GM19324 (cell line): ENCODE data around the gene BANP.
"Not testable (repeated sequence)": the region's sequence is repeated elsewhere in the genome, so short reads cannot be mapped to it uniquely, and the experiment has no call there.

Source experiments
- ATAC-seq: cut with Tn5 transposase; IDR thresholded peaks from one replicate; pipeline ENCODE4 v1.9.1; 2021; ENCODE audit warnings: mild to moderate bottlenecking, moderate library complexity; ENCODE audit not compliant: unreplicated experiment, low FRiP score

Gene BANP

DNA sequence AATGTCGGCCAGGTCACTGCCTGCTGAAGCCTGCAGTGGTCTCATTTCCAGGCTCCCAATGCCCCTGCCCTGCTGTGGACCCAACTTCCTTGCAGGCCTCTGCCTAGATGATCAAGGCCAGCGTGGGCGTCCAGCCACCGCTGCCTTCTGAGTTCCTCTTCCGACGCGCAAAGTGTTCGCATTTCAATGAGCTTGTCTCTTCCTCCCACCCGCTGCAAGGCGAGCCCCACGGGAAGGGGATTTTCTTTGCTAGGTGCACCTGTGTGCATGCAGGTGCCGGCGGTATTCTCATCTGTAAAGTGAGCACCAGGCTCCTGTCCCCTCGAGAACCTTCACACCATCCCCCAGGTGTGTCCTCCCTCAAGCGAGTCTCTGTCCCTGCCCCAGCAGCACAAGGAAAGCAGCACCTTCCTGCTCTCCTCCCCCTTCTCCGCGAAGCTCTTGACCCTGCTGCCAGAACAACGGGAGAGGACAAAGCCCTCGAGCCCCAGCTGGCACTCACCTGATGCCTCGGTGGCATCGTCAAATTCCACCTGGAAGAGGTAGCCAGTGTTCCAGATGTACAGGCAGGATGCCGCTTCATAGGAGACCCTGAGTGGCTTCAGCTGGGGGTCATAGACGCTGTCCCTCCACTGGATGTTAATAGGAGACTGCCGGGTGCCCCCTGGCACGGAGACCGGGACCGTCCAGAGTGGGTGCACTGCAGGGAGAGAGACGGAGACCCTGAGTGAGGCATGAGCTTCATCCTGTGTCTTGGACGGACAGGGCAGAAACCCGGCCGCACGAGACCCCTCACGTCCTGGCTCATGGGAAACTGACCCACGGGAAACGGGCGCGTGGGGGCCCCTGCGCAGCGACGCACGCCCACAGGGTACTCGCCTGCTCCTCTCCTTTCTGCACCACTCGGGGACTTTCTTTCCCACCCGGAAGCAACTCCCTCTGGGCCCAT, 24.7 kb upstream of the BANP start:
- no peak for ATAC-seq

DNA sequence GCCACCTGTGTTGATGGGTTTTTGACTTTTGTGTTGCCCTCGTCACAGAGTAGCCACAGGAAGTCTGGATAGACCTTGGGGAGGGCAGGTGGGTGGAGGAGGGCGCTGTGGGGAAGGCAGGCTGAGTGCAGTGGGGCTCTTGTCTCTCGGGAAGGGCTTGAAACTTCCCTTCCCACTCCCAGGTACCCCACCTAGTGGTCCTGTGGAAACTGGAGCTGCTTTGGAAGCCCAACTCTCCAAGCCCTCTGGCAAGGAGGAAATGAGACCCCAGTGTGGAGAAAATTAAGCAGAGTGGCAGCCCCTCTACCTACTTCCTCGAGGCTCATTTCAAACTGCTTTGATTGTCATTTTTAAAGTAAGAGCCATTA, 24.1 kb upstream of the BANP start:
- no peak for ATAC-seq

DNA sequence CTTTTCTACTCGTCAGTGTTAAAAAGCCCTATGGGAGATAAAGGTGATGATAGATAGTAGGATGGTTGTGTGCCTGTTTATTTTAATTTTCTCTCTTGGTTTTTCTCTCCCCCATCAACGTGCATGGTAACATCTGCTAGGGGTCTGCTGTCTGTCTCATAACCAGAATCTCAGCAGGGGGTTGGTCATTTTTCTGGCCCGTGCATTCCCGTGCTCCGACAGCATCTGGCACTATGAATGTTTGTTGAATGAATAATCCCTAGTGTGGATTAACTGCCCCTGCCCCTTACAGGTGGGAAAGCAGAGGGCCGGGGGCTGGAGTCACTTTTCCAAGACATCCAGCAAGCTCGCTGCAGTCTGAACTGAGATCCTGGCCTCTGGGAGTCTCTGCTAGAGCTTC, 21.2 kb upstream of the BANP start:
- ATAC-seq = no peak

DNA sequence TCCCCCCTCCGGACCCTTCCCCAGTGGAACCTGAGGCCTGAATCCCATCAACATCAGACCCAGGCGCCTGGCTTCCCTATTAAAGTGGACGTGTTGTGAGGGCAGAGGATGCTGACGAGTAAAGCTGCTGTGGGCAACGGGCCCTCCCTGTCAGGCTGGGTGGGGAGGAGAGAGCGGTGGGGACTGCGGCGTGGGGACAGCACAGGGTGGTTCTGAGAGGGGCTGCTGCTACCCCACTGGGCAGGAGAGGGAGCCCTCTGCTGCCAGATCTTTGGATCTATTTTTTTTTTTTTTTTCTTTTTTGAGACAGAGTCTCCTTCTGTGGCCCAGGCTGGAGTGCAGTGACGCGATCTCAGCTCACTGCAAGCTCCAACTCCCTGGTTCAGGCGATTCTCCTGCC, 20.8 kb upstream of the BANP start:
- no peak for ATAC-seq

DNA sequence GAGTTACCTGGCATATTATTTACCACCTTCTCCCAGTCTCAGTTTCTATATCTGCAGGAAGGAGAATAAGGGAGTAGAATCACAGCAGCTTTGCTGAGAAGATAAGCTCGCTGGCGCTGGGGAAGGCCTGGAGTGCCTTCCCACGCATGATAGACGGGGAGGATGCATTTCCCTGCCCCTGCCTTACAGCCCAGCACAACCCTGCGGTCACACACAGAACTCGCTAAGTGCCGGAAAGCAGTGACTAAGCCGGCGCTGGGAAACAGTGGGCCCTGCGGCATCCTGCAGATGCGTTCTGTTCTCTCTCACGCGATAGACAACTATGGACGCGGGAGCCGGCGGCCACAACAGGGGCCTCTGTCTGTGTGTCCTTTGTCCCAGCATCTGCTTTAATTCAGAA, 19.7 kb upstream of the BANP start:
- no peak for ATAC-seq

DNA sequence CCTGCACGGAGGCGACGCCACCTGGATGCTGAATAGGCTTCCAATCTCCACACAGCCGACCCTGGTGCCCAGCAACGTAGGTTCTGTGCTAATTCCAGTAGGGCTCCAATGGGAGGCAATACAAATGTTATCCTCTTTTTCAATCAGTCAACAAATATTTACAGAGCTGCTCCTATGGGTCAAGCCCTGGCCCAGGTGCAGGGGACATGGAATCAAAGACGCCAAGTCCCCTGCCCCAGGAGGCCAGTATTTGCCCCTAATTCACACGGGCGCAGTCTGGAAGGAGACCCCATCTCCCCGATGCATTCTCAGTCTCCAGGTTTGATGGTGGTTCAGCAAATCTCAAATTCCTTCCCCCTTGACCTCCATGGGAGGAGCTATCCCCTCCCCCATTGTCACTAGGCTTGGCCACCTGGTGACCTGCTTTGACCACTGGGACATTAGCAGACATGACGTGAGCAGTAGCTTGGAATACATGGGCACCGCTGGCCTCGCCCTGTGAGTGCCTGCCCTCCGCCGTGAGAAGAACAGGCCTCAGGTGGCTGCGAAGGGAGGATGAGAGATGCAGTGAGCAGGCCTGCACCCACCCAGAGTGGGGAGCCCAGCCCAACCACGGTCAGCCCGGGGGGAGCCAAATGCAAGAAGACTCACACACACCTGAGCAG, 18.6 kb upstream of the BANP start:
- not testable (repeated sequence) for ATAC-seq

DNA sequence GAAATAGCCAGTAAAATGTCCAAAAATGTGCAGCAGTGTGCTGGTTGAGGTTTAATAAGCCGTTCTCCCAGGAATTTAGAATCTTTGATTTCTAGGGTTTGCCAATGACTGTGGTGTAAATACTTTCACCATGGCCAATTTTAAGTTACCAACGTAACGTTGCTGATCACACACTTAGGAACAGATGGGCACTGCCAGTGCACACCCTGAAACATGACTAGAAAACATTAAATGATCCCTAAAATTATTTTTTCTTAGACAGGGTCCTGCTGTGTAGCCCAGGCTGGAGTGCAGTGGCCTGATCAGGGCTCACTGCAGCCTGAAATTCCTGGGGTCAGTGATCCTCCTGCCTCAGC, 18.1 kb upstream of the BANP start:
- ATAC-seq = no peak

DNA sequence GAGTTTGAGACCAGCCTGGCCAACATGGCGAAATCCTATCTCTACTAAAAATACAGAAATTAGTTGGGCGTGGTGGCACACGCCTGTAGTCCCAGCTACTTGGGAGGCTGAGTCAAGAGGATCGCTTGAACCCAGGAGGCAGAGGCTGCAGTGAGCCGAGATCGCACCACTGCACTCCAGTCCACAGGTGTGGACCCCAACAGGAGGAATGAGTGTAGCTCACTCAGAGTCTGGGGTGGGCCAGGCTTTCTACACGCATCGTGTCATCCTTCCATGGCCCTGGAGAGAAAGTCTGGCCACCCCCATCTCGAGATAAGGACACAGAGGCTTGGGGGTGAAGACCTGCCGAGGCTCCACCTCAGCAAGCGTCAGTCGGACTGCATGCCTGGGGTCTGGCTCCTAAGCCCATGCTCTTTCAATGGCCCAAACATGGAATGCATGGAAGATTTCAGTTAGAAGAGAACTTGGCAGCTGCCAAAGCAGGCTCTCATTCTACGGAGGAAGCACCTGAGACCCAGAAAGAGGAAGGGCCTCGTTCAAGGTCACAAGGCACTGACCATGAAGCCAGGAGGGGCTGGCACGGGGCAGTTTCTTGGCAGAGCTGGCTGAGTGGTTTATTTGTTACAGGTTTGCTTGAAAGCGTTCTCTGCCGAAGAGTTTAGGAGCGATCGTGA, 16.3 kb upstream of the BANP start:
- not testable (repeated sequence) for ATAC-seq

DNA sequence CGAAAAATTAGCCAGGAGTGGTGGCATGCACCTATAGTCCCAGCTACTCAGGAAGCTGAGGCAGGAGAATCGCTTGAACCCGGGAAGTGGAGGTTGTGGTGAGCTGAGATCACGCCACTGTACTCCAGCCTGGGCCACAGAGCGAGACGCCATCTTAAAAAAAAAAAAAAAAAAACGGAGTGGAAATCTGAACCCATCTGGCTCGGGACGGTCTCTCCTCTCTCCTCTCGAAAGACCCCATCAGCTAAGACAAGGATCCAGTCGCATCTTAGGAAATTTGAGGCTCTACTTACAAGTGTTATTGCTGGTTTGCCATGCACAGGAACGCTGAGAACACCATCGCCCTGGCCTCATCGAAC, 15.2 kb upstream of the BANP start:
- ATAC-seq = not testable (repeated sequence)

DNA sequence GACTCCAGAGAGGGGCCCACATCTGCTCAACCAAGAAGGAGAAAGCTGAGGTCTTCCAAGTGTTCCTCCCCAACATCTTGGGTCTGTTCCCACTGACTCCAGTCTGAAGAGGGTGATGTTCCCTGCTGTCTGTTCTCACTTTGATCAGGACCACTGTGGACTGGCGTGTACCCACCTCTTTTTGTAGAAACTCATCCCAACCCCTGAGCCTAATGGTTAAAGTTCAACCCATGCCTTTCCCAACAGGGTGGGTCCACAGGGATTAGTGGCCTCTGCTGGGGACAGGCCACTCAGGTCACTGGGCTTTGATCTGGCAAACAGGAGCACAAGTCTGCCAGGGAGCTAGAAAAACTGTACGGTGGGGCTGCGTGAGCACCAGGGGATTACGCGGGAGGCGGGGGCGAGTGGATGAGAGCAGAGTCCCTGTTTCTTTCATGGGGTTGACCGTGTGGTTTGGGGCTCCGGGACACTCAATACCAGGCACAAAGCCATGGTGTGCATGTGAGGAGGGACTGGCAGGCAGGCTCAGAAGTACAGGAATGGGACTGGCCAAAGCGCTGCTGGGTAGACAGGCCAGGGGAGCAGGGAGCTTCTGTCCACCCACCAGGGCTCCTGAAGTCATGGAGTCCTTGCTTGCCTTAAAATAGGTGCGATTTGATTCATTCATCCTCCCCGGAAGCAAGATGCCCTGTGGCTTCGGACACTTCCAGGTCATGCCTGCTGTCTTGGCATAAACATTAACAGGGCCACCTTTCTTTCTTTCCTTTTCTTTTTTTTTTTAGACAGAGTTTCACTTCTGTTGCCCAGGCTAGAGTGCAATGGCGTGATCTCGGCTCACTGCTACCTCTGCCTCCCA, 14.6 kb upstream of the BANP start, which contains the start of gene CA5A:
TSS of gene CA5A (minus strand) at position 155 of the 856 bp plus-strand sequence. CDS start at position 76, 79 bp downstream.
- no peak for ATAC-seq

DNA sequence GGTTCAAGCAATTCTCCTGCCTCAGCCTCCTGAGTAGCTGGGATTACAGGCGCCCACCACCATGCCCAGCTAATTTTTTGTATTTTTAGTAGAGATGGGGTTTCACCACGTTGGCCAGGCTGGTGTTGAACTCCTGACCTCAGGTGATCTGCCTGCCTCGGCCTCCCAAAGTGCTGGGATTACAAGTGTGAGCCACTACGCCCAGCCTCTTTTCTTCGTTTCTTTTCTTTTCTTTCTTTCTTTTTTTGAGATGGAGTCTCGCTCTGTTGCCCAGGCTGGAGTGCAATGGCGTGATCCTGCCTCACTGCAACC, 14.0 kb upstream of the BANP start:
- not testable (repeated sequence) for ATAC-seq

DNA sequence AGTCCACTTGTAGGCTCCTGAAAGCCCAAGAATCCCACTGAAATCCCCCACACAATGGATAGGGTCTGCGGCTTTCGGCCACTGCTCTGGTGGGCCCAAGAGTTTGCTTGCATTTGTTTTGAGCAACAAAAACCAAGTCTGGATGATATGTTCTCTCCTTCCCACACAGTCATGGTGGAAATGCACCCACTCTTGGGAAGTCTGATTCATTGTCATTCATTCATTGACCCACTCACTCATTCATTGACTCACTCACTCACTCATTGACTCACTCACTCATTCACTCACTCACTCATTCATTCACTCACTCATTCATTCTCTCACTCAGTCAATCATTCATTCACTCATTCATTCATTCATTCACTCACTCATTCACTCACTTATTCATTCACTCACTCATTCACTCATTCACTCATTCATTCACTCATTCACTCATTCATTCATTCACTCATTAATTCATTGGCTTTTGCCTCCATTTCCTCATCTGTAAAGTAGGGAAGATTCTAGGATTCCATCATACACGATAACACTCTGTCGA, 12.8 kb upstream of the BANP start:
- no peak for ATAC-seq

DNA sequence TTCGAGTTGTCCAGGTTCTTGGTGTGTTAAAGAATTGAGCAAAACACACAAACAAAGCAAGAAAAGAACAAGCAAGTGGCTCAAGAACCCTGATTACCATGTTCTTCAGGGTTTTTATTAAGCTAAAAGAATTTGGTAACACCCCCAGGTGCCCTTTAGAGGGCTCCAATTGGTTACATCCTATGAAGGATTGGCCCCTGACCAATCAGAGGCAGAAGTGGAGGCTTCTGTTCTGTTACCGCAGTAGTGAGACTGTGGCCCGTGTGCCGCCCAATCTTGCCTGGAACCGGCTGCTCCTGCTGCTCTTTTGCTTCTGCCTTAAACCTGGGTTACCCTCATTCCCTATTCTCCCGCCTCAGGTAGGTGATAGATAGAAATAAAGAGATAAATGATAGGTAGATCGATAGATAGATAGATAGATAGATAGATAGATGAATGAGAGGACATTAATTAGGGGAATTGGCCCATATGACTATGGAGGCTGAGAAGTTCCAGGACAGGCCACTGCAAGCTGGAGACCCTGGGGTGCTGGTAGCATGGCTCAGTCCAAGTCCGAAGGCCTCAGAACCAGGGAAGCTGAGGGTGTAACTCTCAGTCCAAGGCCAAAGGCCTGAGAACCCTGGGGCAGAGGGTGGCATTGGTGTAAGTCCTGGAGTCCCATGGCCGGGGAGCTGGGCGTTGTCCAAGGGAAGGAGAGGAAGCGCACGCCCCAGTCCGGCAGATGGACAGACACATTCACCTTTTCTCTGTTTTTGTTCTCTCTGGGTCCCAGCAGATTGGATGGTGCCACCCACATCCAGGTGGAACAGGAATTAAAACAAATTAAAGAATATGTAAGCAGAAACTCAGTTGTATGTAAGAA, 11.4 kb upstream of the BANP start:
- ATAC-seq = no peak

DNA sequence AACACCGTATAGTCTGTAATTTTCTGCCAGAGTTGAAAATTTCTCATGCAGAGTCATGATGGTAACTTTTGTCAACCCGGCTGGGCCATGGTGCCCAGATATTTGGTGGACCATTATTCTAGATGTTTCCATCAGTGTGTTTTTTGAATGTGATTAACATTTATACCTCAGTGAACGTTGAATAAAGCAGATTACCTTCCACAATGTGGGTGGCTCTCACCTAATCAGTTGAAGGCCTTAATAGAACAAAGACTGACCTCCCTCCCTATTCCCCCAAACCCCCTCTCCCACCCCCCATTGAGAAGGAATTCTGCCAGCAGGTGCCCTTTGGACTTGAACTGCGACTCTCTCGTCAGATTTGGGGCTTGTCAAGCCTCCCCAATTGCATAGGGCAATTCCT, 8.6 kb upstream of the BANP start:
- no peak for ATAC-seq

DNA sequence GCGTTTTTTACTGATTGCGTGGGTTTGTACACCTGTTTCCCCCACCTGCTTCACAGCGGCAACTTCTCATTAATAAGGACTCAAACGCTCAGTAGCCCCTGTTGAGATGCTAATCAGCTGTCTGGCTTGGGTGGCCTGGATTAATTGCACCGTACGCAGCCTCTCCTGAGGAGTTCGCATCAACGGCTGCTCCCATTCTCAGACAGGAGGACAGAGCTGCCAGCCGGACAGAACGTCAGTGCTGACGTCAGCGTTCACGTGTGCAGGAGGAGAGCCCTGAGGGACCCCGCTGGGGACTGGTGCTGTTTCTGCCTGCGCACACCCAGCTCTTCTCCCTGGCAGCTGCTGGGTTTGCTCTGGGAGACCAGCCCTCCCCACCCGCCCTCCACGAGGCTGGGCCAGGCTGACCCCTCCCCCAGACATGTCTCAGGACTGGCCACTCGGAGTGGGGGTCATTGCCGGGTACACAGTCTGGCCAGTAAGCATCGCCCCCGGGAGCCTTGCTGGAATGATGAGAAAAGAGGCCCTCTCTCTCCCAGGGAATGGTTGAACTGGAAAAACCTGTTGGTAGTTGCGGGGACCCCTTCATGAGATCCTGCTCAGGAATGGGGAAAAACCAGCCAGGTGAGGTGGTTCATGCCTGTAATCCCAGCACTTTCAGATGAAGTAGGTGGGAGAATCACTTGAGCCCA, 5.7 kb upstream of the BANP start:
- no peak for ATAC-seq

DNA sequence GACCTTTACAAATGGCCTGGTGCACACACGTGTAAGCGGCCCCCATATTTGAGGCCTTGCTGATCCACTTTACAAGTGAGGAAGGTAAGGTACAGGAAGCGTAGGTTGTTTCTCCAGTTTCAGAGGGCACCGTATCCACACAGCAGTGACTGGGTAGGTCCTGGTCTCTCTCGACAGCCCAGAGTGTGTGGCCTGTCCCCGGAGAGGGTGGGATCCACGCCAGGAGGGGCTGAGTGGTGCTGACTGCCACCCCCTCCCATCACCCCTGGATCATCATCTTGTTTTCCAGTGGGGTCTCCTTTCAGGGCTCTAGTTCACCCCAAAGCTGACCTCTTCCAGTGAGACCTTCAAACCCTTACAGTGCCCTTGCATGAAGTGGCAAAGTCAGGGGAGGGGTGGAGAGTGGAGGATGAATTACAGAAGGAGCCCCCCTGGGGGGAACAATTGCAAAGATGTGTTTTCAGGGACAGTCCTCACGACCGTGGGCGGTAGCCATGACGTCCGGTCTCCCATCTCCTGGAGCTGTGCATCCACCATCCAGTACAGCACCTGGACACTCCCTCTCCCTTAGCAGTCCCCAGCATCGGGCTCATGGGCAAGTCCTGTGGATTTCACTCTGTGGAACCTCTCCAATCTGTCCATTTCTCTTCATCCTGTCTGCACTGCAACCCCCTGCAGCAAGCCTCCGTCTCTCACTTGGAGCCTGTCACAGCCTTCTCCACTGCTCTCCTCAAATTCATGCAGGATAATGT, 4.5 kb upstream of the BANP start:
- ATAC-seq = no peak

DNA sequence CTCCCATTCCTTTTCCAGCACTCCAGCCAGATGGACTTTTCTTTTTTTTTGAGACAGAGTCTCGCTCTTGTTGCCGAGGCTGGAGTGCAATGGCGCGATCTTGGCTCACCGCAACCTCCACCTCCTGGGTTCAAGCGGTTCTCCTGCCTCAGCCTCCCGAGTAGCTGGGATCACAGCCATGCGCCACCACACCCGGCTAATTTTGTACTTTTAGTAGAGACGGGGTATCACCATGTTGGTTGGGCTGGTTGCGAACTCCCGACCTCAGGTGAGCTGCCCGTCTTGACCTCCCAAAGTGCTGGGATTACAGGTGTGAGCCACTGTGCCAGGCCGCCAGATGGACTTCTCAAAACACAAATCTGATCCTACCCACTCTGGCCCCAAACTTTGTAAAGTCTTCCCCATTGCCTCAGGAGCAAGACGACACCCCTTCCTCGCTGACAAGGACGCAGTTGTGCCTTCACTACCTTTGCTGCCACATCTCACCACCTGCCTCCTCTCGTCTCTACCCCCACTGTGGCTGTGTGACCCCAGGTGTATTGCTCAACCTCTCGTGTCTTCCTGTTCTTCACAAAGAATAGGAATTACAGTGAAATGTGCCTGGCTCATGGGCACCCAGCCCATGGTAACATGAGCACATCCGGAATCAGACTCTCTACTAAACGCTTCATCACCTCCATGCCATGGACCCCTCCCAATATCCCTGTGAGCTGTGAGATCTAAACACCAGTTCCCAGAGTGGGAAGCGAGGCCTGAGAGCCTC, 3.7 kb upstream of the BANP start:
- ATAC-seq = no peak
